IMR-90 (cell line): ENCODE data around the gene CKLF. TPM values are rescaled to one million over a fixed set of nuclear protein-coding genes. Genes with fewer than 3 reads are reported as not detected.

Source experiments
- ATAC-seq: fragments of 200-7000 bp; cut with Tn5 transposase; 2 replicates; pipeline ENCODE4 v1.9.1; 2020; ENCODE audit warnings: low read depth, mild to moderate bottlenecking, moderate library complexity
- BruUV-seq: library from RNA; stranded (reverse); fragments of 400-500 nt; replicated peaks from 2 replicates; lab custom pipeline; 2021; lab: Mats Ljungman, UMichigan
- CTCF ChIA-PET: fragments of 300-600 bp; formaldehyde crosslinking; extraction: SDS; loops from one replicate; lab custom pipeline; 2021; ENCODE audit warnings: antibody characterized with exemption; lab: Yijun Ruan, JAX
- POLR2A ChIA-PET: fragments of 300-600 bp; sonication (Branson Sonifier 250); formaldehyde crosslinking; loops from one replicate; lab custom pipeline; 2022; ENCODE audit warnings: antibody characterized with exemption; ENCODE audit not compliant: unreplicated experiment; lab: Charles Lee
- DNase-seq: peaks from one replicate; pipeline ENCODE4 v3.0.0; 2013
- H2AFZ ChIP-seq: replicated peaks from 2 replicates; pipeline ENCODE3; 2013; ENCODE audit warnings: low read length, mild to moderate bottlenecking; ENCODE audit not compliant: poor library complexity
- H2AK5ac ChIP-seq: 2 replicates; pipeline ENCODE4 v1.6.1; 2013; ENCODE audit warnings: low read depth, low read length, inconsistent platforms
- H2AK9ac ChIP-seq: replicated peaks from 2 replicates; pipeline ENCODE3; 2013; ENCODE audit warnings: mild to moderate bottlenecking, low read depth, low read length, moderate library complexity; ENCODE audit not compliant: poor library complexity
- H2BK120ac ChIP-seq: 2 replicates; pipeline ENCODE4 v1.6.1; 2013; ENCODE audit warnings: low read depth, low read length, inconsistent platforms
- H2BK15ac ChIP-seq: 3 replicates; pipeline ENCODE4 v1.6.1; 2013; ENCODE audit warnings: low read depth, low read length, inconsistent platforms
- H2BK20ac ChIP-seq: 2 replicates; pipeline ENCODE4 v1.6.1; 2013; ENCODE audit warnings: low read depth, mild to moderate bottlenecking, inconsistent platforms, low read length, moderate library complexity
- H2BK5ac ChIP-seq: 2 replicates; pipeline ENCODE4 v1.6.1; 2013; ENCODE audit warnings: mild to moderate bottlenecking, low read depth, low read length, inconsistent platforms; ENCODE audit not compliant: poor library complexity, severe bottlenecking
- H3K14ac ChIP-seq: replicated peaks from 2 replicates; pipeline ENCODE4 v1.6.1; 2013; ENCODE audit warnings: low read depth, low read length, inconsistent platforms
- H3K18ac ChIP-seq: 2 replicates; pipeline ENCODE4 v1.6.1; 2013; ENCODE audit warnings: low read depth, low read length, control low read depth
- H3K23ac ChIP-seq: 2 replicates; pipeline ENCODE4 v1.6.1; 2013; ENCODE audit warnings: low read depth, low read length, inconsistent platforms
- H3K27ac ChIP-seq: 2 replicates; pipeline ENCODE4 v1.5.1; 2013; ENCODE audit warnings: mild to moderate bottlenecking, control low read depth, low read length; ENCODE audit not compliant: insufficient read depth
- H3K27me3 ChIP-seq: 2 replicates; pipeline ENCODE4 v1.6.1; 2013; ENCODE audit warnings: low read length; ENCODE audit not compliant: control insufficient read depth, insufficient read depth
- H3K36me3 ChIP-seq: 2 replicates; pipeline ENCODE4 v1.6.1; 2013; ENCODE audit warnings: low read length, mixed read lengths; ENCODE audit not compliant: control insufficient read depth, insufficient read depth
- H3K4ac ChIP-seq: 2 replicates; pipeline ENCODE4 v1.6.1; 2013; ENCODE audit warnings: low read depth, low read length, inconsistent platforms
- H3K4me1 ChIP-seq: 2 replicates; pipeline ENCODE4 v1.6.1; 2013; ENCODE audit warnings: low read length, mixed read lengths; ENCODE audit not compliant: control insufficient read depth, insufficient read depth
- H3K4me2 ChIP-seq: 2 replicates; pipeline ENCODE4 v1.6.1; 2013; ENCODE audit warnings: low read depth, mild to moderate bottlenecking, control low read depth, low read length, moderate library complexity
- H3K4me3 ChIP-seq: 2 replicates; pipeline ENCODE4 v1.5.1; 2013; ENCODE audit warnings: low read depth, mild to moderate bottlenecking, control low read depth, low read length, moderate library complexity; ENCODE audit not compliant: insufficient read depth
- H3K56ac ChIP-seq: 2 replicates; pipeline ENCODE4 v1.6.1; 2013; ENCODE audit warnings: low read length, inconsistent platforms; ENCODE audit not compliant: insufficient read depth; ENCODE audit errors: extremely low read depth
- H3K79me1 ChIP-seq, 2 experiments: 2 replicates each; pipeline ENCODE4 v1.6.1; 2013; ENCODE audit warnings: low read length in 2 of 2, inconsistent platforms in 1 of 2, low read depth in 1 of 2
- H3K9ac ChIP-seq: 2 replicates; pipeline ENCODE4 v1.6.1; 2013; ENCODE audit warnings: low read depth, low read length, control low read depth
- H3K9me1 ChIP-seq: 2 replicates; pipeline ENCODE4 v1.6.1; 2013; ENCODE audit warnings: low read length, inconsistent platforms; ENCODE audit not compliant: insufficient read depth
- H3K9me3 ChIP-seq: 2 replicates; pipeline ENCODE4 v1.6.1; 2013; ENCODE audit warnings: low read length; ENCODE audit not compliant: control insufficient read depth, insufficient read depth
- H4K20me1 ChIP-seq: 2 replicates; pipeline ENCODE4 v1.6.1; 2013; ENCODE audit warnings: low read length, inconsistent platforms; ENCODE audit not compliant: insufficient read depth
- H4K5ac ChIP-seq: 2 replicates; pipeline ENCODE4 v1.6.1; 2013; ENCODE audit warnings: mild to moderate bottlenecking, low read depth, low read length, control low read depth
- H4K8ac ChIP-seq, 2 experiments: 2 replicates each; pipeline ENCODE4 v1.6.1; 2013; ENCODE audit warnings: low read depth in 2 of 2, low read length in 2 of 2, control low read depth in 1 of 2, inconsistent platforms in 1 of 2
- H4K91ac ChIP-seq: 2 replicates; pipeline ENCODE4 v1.6.1; 2013; ENCODE audit warnings: low read depth, low read length, inconsistent platforms; ENCODE audit not compliant: insufficient read depth
- CEBPB ChIP-seq: IDR thresholded peaks from 2 replicates; pipeline ENCODE4 v1.6.1; 2012; ENCODE audit warnings: low read depth, low read length, improper control_type of control experiment
- CTCF ChIP-seq: conservative IDR thresholded peaks from 2 replicates; pipeline ENCODE4 v1.5.1; 2012; ENCODE audit warnings: mild to moderate bottlenecking, low read depth, low read length, improper control_type of control experiment
- FOS ChIP-seq: fragments of 150-350 bp; IDR thresholded peaks from 2 replicates; pipeline ENCODE4 v1.6.1; 2016; ENCODE audit warnings: low read depth, low read length
- RCOR1 ChIP-seq: IDR thresholded peaks from 2 replicates; pipeline ENCODE4 v1.6.1; 2012; ENCODE audit warnings: mild to moderate bottlenecking, low read length, improper control_type of control experiment; ENCODE audit not compliant: insufficient replicate concordance
- RFX5 ChIP-seq: IDR thresholded peaks from 2 replicates; pipeline ENCODE4 v1.8.0; 2012; ENCODE audit warnings: low read depth, mild to moderate bottlenecking, low read length, moderate library complexity
- SMC3 ChIP-seq: fragments of 150-350 bp; IDR thresholded peaks from 2 replicates; pipeline ENCODE4 v1.6.1; 2016; ENCODE audit warnings: low read depth, mild to moderate bottlenecking, antibody characterized with exemption, low read length, moderate library complexity
- USF2 ChIP-seq: fragments of 150-350 bp; IDR thresholded peaks from 2 replicates; pipeline ENCODE4 v1.6.1; 2017; ENCODE audit warnings: mild to moderate bottlenecking, antibody characterized with exemption, low read length, low read depth
- WGBS, 2 experiments: methylation state at CpG; one replicate each; pipeline versions ENCODE4 v1.1.5 to v1.1.7; 2013; ENCODE audit warnings: missing lambda C conversion rate in 2 of 2; ENCODE audit not compliant: insufficient read length in 1 of 2; ENCODE audit errors: extremely low coverage in 2 of 2; 5-methylcytosine and 5-hydroxymethylcytosine counted together
- dilution Hi-C: fragments of 300-500 bp; cut with HindIII; formaldehyde crosslinking; loops from one replicate; pipeline ENCODE4 v1.14.3; 2018; ENCODE audit warnings: low sequenced_read_pairs; ENCODE audit not compliant: unreplicated experiment
- in situ Hi-C: fragments of 300-500 bp; cut with MboI; formaldehyde crosslinking; loops from 3 replicates; pipeline ENCODE4 v1.14.3; 2019; ENCODE audit warnings: low sequenced_read_pairs, inconsistent platforms, mixed read lengths
- intact Hi-C: fragments of 100-400 bp; cut with micrococcal nuclease; formaldehyde crosslinking; loops from 2 replicates; pipeline ENCODE4 v1.10.0; 2022
- polyA plus RNA-seq, 3 experiments: library from polyadenylated mRNA; depleted of rRNA; stranded (reverse); fragments of >200 nt; gene quantifications; 2 replicates each; pipeline ENCODE4 v1.2.3, GENCODE V29; 2012; ENCODE audit warnings: low replicate concordance in 1 of 3
- total RNA-seq: library from RNA; depleted of rRNA; stranded (reverse); fragments of >200 nt; gene quantifications from 2 replicates; pipeline ENCODE4 v1.2.3, GENCODE V29; 2012

Gene CKLF
- total and polyA plus RNA-seq, 2 of the 4 experiments (the other 2 are of a cell fraction), result 60.8 to 92.2 TPM

- ATAC-seq, result no peak
- no TSS peak for BruUV-seq
- Histone ChIP-seq H4K91ac (no peak overlapping the region), H3K9me3 (no peaks in the 10 kb centered on the region), H3K23ac (no peak overlapping the region), H3K9ac (no peak overlapping the region), H4K5ac (no peak overlapping the region), H3K4me1 (peaks cover 12% of the 10 kb centered on the region), H2AK5ac (0 out of 2 replicates have a peak overlapping the region, but pooled peaks have one; percentile 39), H3K4ac (no peak overlapping the region), H2BK120ac (no peak overlapping the region), H2BK5ac (no peak overlapping the region), H3K36me3 (peaks cover 36% of the 10 kb centered on the region), H3K27me3 (no peaks in the 10 kb centered on the region), H4K20me1 (no peaks in the 10 kb centered on the region; the same call in 1 of the 2 replicates), H3K18ac (no peak overlapping the region), H2AFZ (no peak overlapping the region), H3K27ac (no peak overlapping the region), H3K4me2 (no peak overlapping the region), H3K14ac (no peak overlapping the region), H2AK9ac (no peak overlapping the region), H2BK15ac (no peak overlapping the region), H3K79me1 (peaks cover 3 to 17% of the 10 kb centered on the region in 2 experiments; a peak in 3 of 4 replicates), H4K8ac (no peak overlapping the region), H3K56ac (no peak overlapping the region), H2BK20ac (no peak overlapping the region), H3K9me1 (peaks cover 26% of the 10 kb centered on the region), H3K4me3 (no peak overlapping the region)
- TF ChIP-seq SMC3, result no peak
- no peak for TF ChIP-seq RFX5
- TF ChIP-seq RCOR1, result no peak
- no peak for TF ChIP-seq USF2
- no peak for TF ChIP-seq CTCF
- TF ChIP-seq FOS, result no peak
- no peak for TF ChIP-seq CEBPB
- in situ Hi-C loops (no loop called here), intact Hi-C loops (no loop called here), dilution Hi-C loops (no loop called here)
- WGBS, 2 experiments, result no CpG with 5 or more reads among the region's 6 CpGs
- no peak for DNase-seq
- ChIA-PET POLR2A (no interaction called here), CTCF (no interaction called here)
Measured at GRCh38 chr16:66524601-66525164, 27.7 kb upstream of the CKLF start.
